Activated T-cell treated with anti-CD3 and anti-CD28 coated beads for 1 hour (primary cell): ENCODE measurements around the gene UBN2.
"Not testable (repeated sequence)": the region's sequence is repeated elsewhere in the genome, so short reads cannot be mapped to it uniquely, and the experiment has no call there.

ENCODE experiments used
- DNase-seq: peaks from one replicate; pipeline ENCODE4 v3.0.0-alpha.2; 2020; ENCODE audit warnings: low read depth

Gene UBN2

GRCh38 chr7:139299296-139299695 lies 68.3 kb downstream of the UBN2 start:
- DNase-seq: no peak

GRCh38 chr7:139300390-139300789 lies 69.4 kb downstream of the UBN2 start:
- DNase-seq: no peak

GRCh38 chr7:139304517-139304916 lies 73.5 kb downstream of the UBN2 start:
- DNase-seq: no peak

GRCh38 chr7:139317939-139318505 lies 87.0 kb downstream of the UBN2 start:
- no peak for DNase-seq

GRCh38 chr7:139321071-139321745 lies 90.2 kb downstream of the UBN2 start:
- DNase-seq: no peak

GRCh38 chr7:139324709-139325108 lies 93.7 kb downstream of the UBN2 start:
- not testable (repeated sequence) for DNase-seq

GRCh38 chr7:139328375-139328774 lies 97.3 kb downstream of the UBN2 start:
- DNase-seq: no peak

GRCh38 chr7:139329119-139329518 lies 98.1 kb downstream of the UBN2 start:
- DNase-seq: no peak

GRCh38 chr7:139330333-139331030 lies 99.4 kb downstream of the UBN2 start:
- no peak for DNase-seq

GRCh38 chr7:139332697-139333359 lies 101.8 kb downstream of the UBN2 start:
- no peak for DNase-seq

- DNase-seq: not testable (repeated sequence)
Observed at GRCh38 chr7:139333443-139333842, 102.4 kb downstream of the UBN2 start.

GRCh38 chr7:139334399-139335150 lies 103.5 kb downstream of the UBN2 start:
- DNase-seq: no peak

- DNase-seq: no peak
Observed at GRCh38 chr7:139339025-139339424, 108.0 kb downstream of the UBN2 start.

GRCh38 chr7:139339698-139340036 lies 108.6 kb downstream of the UBN2 start:
- no peak for DNase-seq

GRCh38 chr7:139340037-139340807 lies 109.2 kb downstream of the UBN2 start:
- DNase-seq: peak; percentile 92

- no peak for DNase-seq
Observed at GRCh38 chr7:139340808-139341057, 109.7 kb downstream of the UBN2 start.

GRCh38 chr7:139341058-139341775 lies 110.2 kb downstream of the UBN2 start, which contains the start of gene FMC1:
Gene FMC1, plus strand, starts transcription at chr7:139341337. Its CDS starts 48 bp downstream, at chr7:139341385.
- DNase-seq: peak; percentile 71

GRCh38 chr7:139341776-139342226 lies 110.8 kb downstream of the UBN2 start:
- DNase-seq: no peak

GRCh38 chr7:139345042-139345441 lies 114.0 kb downstream of the UBN2 start:
- DNase-seq: no peak

- DNase-seq: no peak
Observed at GRCh38 chr7:139351027-139351426, 120.0 kb downstream of the UBN2 start.

- no peak for DNase-seq
Observed at GRCh38 chr7:139354729-139355128, 123.7 kb downstream of the UBN2 start.
